ENCODE data around the gene CSNK1D.

CSNK1D gene

GRCh38 chr17:82250868-82251500 is 22.5 kb downstream of the CSNK1D start:
- DNase-seq (ENCODE audit: low spot score in 2 of 2) = no peak
- H3K36me3 ChIP-seq (replicated peaks) = peaks cover 85% of the 10 kb centered on the region
- no peaks in the 10 kb centered on the region for H3K9me3 ChIP-seq
- no peaks in the 10 kb centered on the region for H3K4me1 ChIP-seq
- no peak overlapping the region for H3K4me3 ChIP-seq
- in situ Hi-C loops (cut with MboI; ENCODE audit: low sequenced_read_pairs) = no loop called here
- H3K27me3 ChIP-seq (ENCODE audit: low read depth) = no peaks in the 10 kb centered on the region

GRCh38 chr17:82249896-82250581 is 23.5 kb downstream of the CSNK1D start:
- Histone ChIP-seq H3K36me3 (replicated peaks) (peaks cover 85% of the 10 kb centered on the region), H3K9me3 (no peaks in the 10 kb centered on the region), H3K4me3 (no peak overlapping the region), H3K4me1 (no peaks in the 10 kb centered on the region), H3K27me3 (ENCODE audit: low read depth) (no peaks in the 10 kb centered on the region)
- no peak for DNase-seq (ENCODE audit: low spot score in 2 of 2)
- in situ Hi-C loops (cut with MboI; ENCODE audit: low sequenced_read_pairs) = no loop called here

GRCh38 chr17:82248815-82249674 is 24.5 kb downstream of the CSNK1D start:
- no peaks in the 10 kb centered on the region for H3K4me1 ChIP-seq
- H3K9me3 ChIP-seq = no peaks in the 10 kb centered on the region
- H3K36me3 ChIP-seq (replicated peaks) = peaks cover 95% of the 10 kb centered on the region
- in situ Hi-C loops (cut with MboI; ENCODE audit: low sequenced_read_pairs) = no loop called here
- H3K4me3 ChIP-seq = no peak overlapping the region
- H3K27me3 ChIP-seq (ENCODE audit: low read depth) = no peaks in the 10 kb centered on the region
- no peak for DNase-seq (ENCODE audit: low spot score in 2 of 2)

GRCh38 chr17:82247856-82248671 is 25.4 kb downstream of the CSNK1D start:
- Histone ChIP-seq H3K4me1 (no peaks in the 10 kb centered on the region), H3K9me3 (no peaks in the 10 kb centered on the region), H3K4me3 (no peak overlapping the region), H3K27me3 (ENCODE audit: low read depth) (no peaks in the 10 kb centered on the region), H3K36me3 (replicated peaks) (peaks cover 100% of the 10 kb centered on the region)
- no peak for DNase-seq (ENCODE audit: low spot score in 2 of 2)
- in situ Hi-C loops (cut with MboI; ENCODE audit: low sequenced_read_pairs) = no loop called here

- Histone ChIP-seq H3K9me3 (no peaks in the 10 kb centered on the region), H3K4me3 (no peak overlapping the region), H3K27me3 (ENCODE audit: low read depth) (no peaks in the 10 kb centered on the region), H3K36me3 (replicated peaks) (peaks cover 100% of the 10 kb centered on the region), H3K4me1 (no peaks in the 10 kb centered on the region)
- DNase-seq (ENCODE audit: low spot score in 2 of 2) = no peak
- in situ Hi-C loops (cut with MboI; ENCODE audit: low sequenced_read_pairs) = no loop called here
These were observed 26.2 kb downstream of the CSNK1D start for GRCh38 chr17:82247182-82247823.

GRCh38 chr17:82246365-82247181 is 26.9 kb downstream of the CSNK1D start:
- no peak for DNase-seq (ENCODE audit: low spot score in 2 of 2)
- in situ Hi-C loops (cut with MboI; ENCODE audit: low sequenced_read_pairs) = no loop called here
- Histone ChIP-seq H3K9me3 (no peaks in the 10 kb centered on the region), H3K27me3 (ENCODE audit: low read depth) (no peaks in the 10 kb centered on the region), H3K36me3 (replicated peaks) (peaks cover 97% of the 10 kb centered on the region), H3K4me1 (no peaks in the 10 kb centered on the region), H3K4me3 (no peak overlapping the region)

GRCh38 chr17:82246040-82246364 is 27.5 kb downstream of the CSNK1D start:
- Histone ChIP-seq H3K4me1 (no peaks in the 10 kb centered on the region), H3K4me3 (no peak overlapping the region), H3K9me3 (no peaks in the 10 kb centered on the region), H3K36me3 (replicated peaks) (peaks cover 93% of the 10 kb centered on the region), H3K27me3 (ENCODE audit: low read depth) (no peaks in the 10 kb centered on the region)
- no peak for DNase-seq (ENCODE audit: low spot score in 2 of 2)
- in situ Hi-C loops (cut with MboI; ENCODE audit: low sequenced_read_pairs) = no loop called here

GRCh38 chr17:82245134-82246039 is 28.1 kb downstream of the CSNK1D start:
- Histone ChIP-seq H3K36me3 (replicated peaks) (peaks cover 90% of the 10 kb centered on the region), H3K4me3 (no peak overlapping the region), H3K4me1 (no peaks in the 10 kb centered on the region), H3K27me3 (ENCODE audit: low read depth) (no peaks in the 10 kb centered on the region), H3K9me3 (no peaks in the 10 kb centered on the region)
- no peak for DNase-seq (ENCODE audit: low spot score in 2 of 2)
- in situ Hi-C loops (cut with MboI; ENCODE audit: low sequenced_read_pairs) = no loop called here

- no peaks in the 10 kb centered on the region for H3K4me1 ChIP-seq
- H3K9me3 ChIP-seq = no peaks in the 10 kb centered on the region
- no peaks in the 10 kb centered on the region for H3K27me3 ChIP-seq (ENCODE audit: low read depth)
- H3K4me3 ChIP-seq = no peak overlapping the region
- in situ Hi-C loops (cut with MboI; ENCODE audit: low sequenced_read_pairs) = no loop called here
- H3K36me3 ChIP-seq (replicated peaks) = peaks cover 82% of the 10 kb centered on the region
- no peak for DNase-seq (ENCODE audit: low spot score in 2 of 2)
These were observed 28.9 kb downstream of the CSNK1D start for GRCh38 chr17:82244413-82245133.

- Histone ChIP-seq H3K36me3 (replicated peaks) (peaks cover 78% of the 10 kb centered on the region), H3K27me3 (ENCODE audit: low read depth) (no peaks in the 10 kb centered on the region), H3K9me3 (no peaks in the 10 kb centered on the region), H3K4me1 (no peaks in the 10 kb centered on the region), H3K4me3 (no peak overlapping the region)
- in situ Hi-C loops (cut with MboI; ENCODE audit: low sequenced_read_pairs) = no loop called here
- DNase-seq (ENCODE audit: low spot score in 2 of 2) = no peak
These were observed 29.7 kb downstream of the CSNK1D start for GRCh38 chr17:82243648-82244412.

Measured in HAP-1 (cell line).